Body of pancreas (tissue), 4 donors: Measurements from ENCODE around the gene TANC1. TPM values are rescaled to one million over a fixed set of nuclear protein-coding genes. Genes with fewer than 3 reads are reported as not detected.

Experiments
- ATAC-seq: fragments of 150-250 bp; one replicate; pipeline ENCODE4 v1.9.1; 2016
- DNase-seq, 4 donors: peaks; one replicate each; pipeline ENCODE4 v3.0.0-alpha.2; 2019
- H3K27ac ChIP-seq, 4 donors: fragments of 200-600 bp; sonication (generic); 1 replicate in 3 of 4; 2 replicates in 1 of 4; pipeline versions ENCODE4 v1.5.1 to v1.6.1; 2016 to 2019; ENCODE audit warnings: mild to moderate bottlenecking in 1 of 4, mixed read lengths in 1 of 4, moderate library complexity in 1 of 4
- H3K27me3 ChIP-seq, 2 donors: fragments of 200-600 bp; sonication (generic); one replicate each; pipeline ENCODE4 v1.6.0; 2016; ENCODE audit warnings: mild to moderate bottlenecking in 1 of 2
- H3K36me3 ChIP-seq, 2 donors: fragments of 200-600 bp; sonication (generic); replicated peaks in 1 of 2; 2 replicates each; pipeline ENCODE4 v1.5.1; 2016; ENCODE audit warnings: low read depth in 2 of 2; ENCODE audit not compliant: insufficient read depth in 1 of 2
- H3K4me1 ChIP-seq: fragments of 200-600 bp; sonication (generic); one replicate; pipeline ENCODE4 v1.6.0; 2016
- H3K4me3 ChIP-seq, 2 donors: fragments of 200-600 bp; sonication (generic); 1 replicate in 1 of 2; 2 replicates in 1 of 2; pipeline ENCODE4 v1.5.1; 2016 to 2019
- H3K9me3 ChIP-seq, 3 donors: fragments of 200-600 bp; sonication (generic); 1 replicate in 2 of 3; 2 replicates in 1 of 3; pipeline ENCODE4 v1.5.1; 2016
- CTCF ChIP-seq, 7 experiments: fragments of 450-650 bp in 4 of 7; fragments of 200-600 bp in 3 of 7; sonication (generic) in 3 of 7; IDR thresholded peaks; one replicate each; pipeline ENCODE4 v1.5.1; 2016 to 2019; ENCODE audit warnings: antibody characterized with exemption in 7 of 7
- POLR2A ChIP-seq, 3 donors: fragments of 450-650 bp; IDR thresholded peaks; one replicate each; pipeline ENCODE4 v1.6.1; 2016; ENCODE audit warnings: antibody characterized with exemption in 3 of 3, mild to moderate bottlenecking in 2 of 3
- WGBS, 2 donors: methylation state at CpG; one replicate each; pipeline ENCODE4 v1.1.5; 2017; 5-methylcytosine and 5-hydroxymethylcytosine counted together
- intact Hi-C: fragments of 100-400 bp; cut with DNase I; formaldehyde crosslinking; loops from one replicate; pipeline ENCODE4 v1.15.1; 2023
- total RNA-seq, 2 donors: library from RNA; depleted of rRNA; stranded (reverse); fragments of >200 nt; gene quantifications; one replicate each; pipeline ENCODE4 v1.1.0, GENCODE V29; 2016

TANC1 gene
- total RNA-seq, 2 donors from 2014 or later, result 23.1 to 23.3 TPM

GRCh38 chr2:159217676-159218075 lies 249.2 kb downstream of the TANC1 start:
- no peaks in the 10 kb centered on the region for H3K27me3 ChIP-seq
- DNase-seq (no peak), ATAC-seq (no peak)
- H3K4me1 ChIP-seq, result no peaks in the 10 kb centered on the region
- intact Hi-C loops, result no loop called here
- TF ChIP-seq POLR2A (IDR thresholded peaks at IDR 0.05) (no peak), CTCF (IDR thresholded peaks at IDR 0.05) (no peak)
- WGBS, 2 donors, result 64 to 73% methylated on average over 4 to 5 of the region's 5 CpGs
- H3K4me3 ChIP-seq, result no peak overlapping the region
- H3K9me3 ChIP-seq, result no peaks in the 10 kb centered on the region
- H3K27ac ChIP-seq, result no peak overlapping the region
- peaks cover 7 to 12% of the 10 kb centered on the region in 2 donors for H3K36me3 ChIP-seq

- WGBS, 2 donors, result 91 to 94% methylated on average over 6 of the region's 6 CpGs
- intact Hi-C loops, result no loop called here
- ATAC-seq, result no peak
- H3K36me3 ChIP-seq, result peaks cover 7 to 12% of the 10 kb centered on the region in 2 donors
- H3K9me3 ChIP-seq, result no peaks in the 10 kb centered on the region
- no peak overlapping the region for H3K27ac ChIP-seq
- H3K27me3 ChIP-seq, result no peaks in the 10 kb centered on the region
- H3K4me1 ChIP-seq, result no peaks in the 10 kb centered on the region
- no peak for TF ChIP-seq POLR2A (IDR thresholded peaks at IDR 0.05)
- TF ChIP-seq CTCF (IDR thresholded peaks at IDR 0.05), result no peak
- no peak overlapping the region for H3K4me3 ChIP-seq
- DNase-seq, result no peak
Measured at GRCh38 chr2:159218389-159218788, 249.9 kb downstream of the TANC1 start.

- Histone ChIP-seq H3K36me3 (peaks cover 9 to 12% of the 10 kb centered on the region in 2 donors), H3K4me3 (no peak overlapping the region), H3K4me1 (no peaks in the 10 kb centered on the region), H3K27ac (no peak overlapping the region), H3K9me3 (no peaks in the 10 kb centered on the region), H3K27me3 (no peaks in the 10 kb centered on the region)
- no peak for ATAC-seq
- DNase-seq, result no peak
- WGBS, 2 donors, result 94 to 95% methylated on average over 8 of the region's 8 CpGs
- intact Hi-C loops, result no loop called here
- no peak for TF ChIP-seq CTCF (IDR thresholded peaks at IDR 0.05)
- TF ChIP-seq POLR2A (IDR thresholded peaks at IDR 0.05), result no peak
Measured at GRCh38 chr2:159219394-159219998, 251.1 kb downstream of the TANC1 start.

GRCh38 chr2:159224061-159224813 lies 255.8 kb downstream of the TANC1 start:
- Histone ChIP-seq H3K9me3 (no peaks in the 10 kb centered on the region), H3K4me1 (no peaks in the 10 kb centered on the region), H3K36me3 (peaks cover 6 to 9% of the 10 kb centered on the region in 2 donors), H3K27ac (no peak overlapping the region), H3K4me3 (no peak overlapping the region), H3K27me3 (no peaks in the 10 kb centered on the region)
- intact Hi-C loops, result loop anchor here (10.0 kb wide), 1 partner anchor 491 kb away; the partner anchor contains the start of gene MARCHF7
- ATAC-seq (no peak), DNase-seq (no peak)
- TF ChIP-seq CTCF (IDR thresholded peaks at IDR 0.05) (no peak), POLR2A (IDR thresholded peaks at IDR 0.05) (no peak)
- WGBS, 2 donors, result 92 to 94% methylated on average over 17 of the region's 17 CpGs
